ENCODE results near the gene GUCA2A. TPM values are rescaled to one million over a fixed set of nuclear protein-coding genes. Genes with fewer than 3 reads are reported as not detected.

Gene GUCA2A
- total and polyA plus RNA-seq, 2 of the 13 experiments (the other 11 are each of a cell fraction or from before 2014, with no cell fraction given) = not detected

DNA sequence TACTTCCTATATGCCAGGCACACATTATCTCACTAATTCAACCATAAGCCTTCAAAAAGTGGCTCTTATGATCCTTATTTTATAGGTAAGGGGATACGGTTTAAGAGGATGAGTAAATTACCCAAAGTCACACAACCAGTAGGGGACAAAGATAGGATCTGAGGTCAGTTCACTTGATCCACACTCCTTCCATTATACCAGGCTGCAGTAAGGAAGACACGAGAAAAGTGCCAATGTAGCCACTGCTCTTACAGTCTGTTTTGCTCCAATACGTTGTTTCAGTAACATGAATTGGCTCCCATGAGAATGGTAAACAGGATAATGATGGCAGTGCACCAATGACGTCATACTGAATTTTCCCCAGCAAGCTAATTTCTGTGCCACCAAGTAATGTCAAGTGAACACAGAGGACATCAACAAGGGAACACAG, 15.4 kb upstream of the GUCA2A start:
- in situ Hi-C loops (cut with HindIII; ENCODE audit: extremely low pct_ligation_motif_present, low pct_unique_long_range_greater_than_20kb) = no loop called here

GRCh38 chr1:42179275-42179674, 14.7 kb upstream of the GUCA2A start:
- in situ Hi-C loops (cut with HindIII; ENCODE audit: extremely low pct_ligation_motif_present, low pct_unique_long_range_greater_than_20kb) (no loop called here), intact Hi-C loops (cut with micrococcal nuclease; ENCODE audit: unreplicated experiment) (no loop called here)
- Histone ChIP-seq H3K4me3 (replicated peaks in 1 of 3; ENCODE audit: insufficient read depth in 1 of 3, low read depth in 2 of 3, low read length in 3 of 3) (no peak overlapping the region), H3K36me3 (replicated peaks in 1 of 2; ENCODE audit: control insufficient read depth in 1 of 2, insufficient read depth in 2 of 2, low read length in 2 of 2) (peaks cover 6 to 41% of the 10 kb centered on the region in 2 experiments; a peak in 3 of 5 replicates), H3K27me3 (ENCODE audit: control insufficient read depth in 1 of 2, insufficient read depth in 2 of 2, low read length in 2 of 2) (no peaks in the 10 kb centered on the region), H3K79me2 (ENCODE audit: insufficient read depth, low read length) (no peaks in the 10 kb centered on the region), H2AFZ (ENCODE audit: low read length) (no peak overlapping the region), H3K9me3 (ENCODE audit: low read length) (no peaks in the 10 kb centered on the region), H3K4me2 (ENCODE audit: low read depth, low read length) (no peak overlapping the region), H3K9ac (ENCODE audit: insufficient read depth, low read depth, low read length) (no peak overlapping the region), H3K27ac (ENCODE audit: extremely low read length, insufficient read depth, low read length) (no peak overlapping the region), H4K20me1 (ENCODE audit: insufficient read depth, low read length) (no peaks in the 10 kb centered on the region), H3K4me1 (ENCODE audit: insufficient read depth, low read length) (no peaks in the 10 kb centered on the region)
- no peak for FAIRE-seq
- CTCF ChIA-PET (ENCODE audit: low intra/inter-chr PET ratio, low total read pairs) = no interaction called here
- POLR2A ChIA-PET = no interaction called here
- ATAC-seq = no peak
- no peak for DNase-seq (ENCODE audit: low spot score)
- BruUV-seq (replicated peaks) = no TSS peak
- 90% methylated on average over 2 of the region's 2 CpGs for WGBS (ENCODE audit: low lambda C conversion rate)
- TF ChIP-seq, protein P1, sequence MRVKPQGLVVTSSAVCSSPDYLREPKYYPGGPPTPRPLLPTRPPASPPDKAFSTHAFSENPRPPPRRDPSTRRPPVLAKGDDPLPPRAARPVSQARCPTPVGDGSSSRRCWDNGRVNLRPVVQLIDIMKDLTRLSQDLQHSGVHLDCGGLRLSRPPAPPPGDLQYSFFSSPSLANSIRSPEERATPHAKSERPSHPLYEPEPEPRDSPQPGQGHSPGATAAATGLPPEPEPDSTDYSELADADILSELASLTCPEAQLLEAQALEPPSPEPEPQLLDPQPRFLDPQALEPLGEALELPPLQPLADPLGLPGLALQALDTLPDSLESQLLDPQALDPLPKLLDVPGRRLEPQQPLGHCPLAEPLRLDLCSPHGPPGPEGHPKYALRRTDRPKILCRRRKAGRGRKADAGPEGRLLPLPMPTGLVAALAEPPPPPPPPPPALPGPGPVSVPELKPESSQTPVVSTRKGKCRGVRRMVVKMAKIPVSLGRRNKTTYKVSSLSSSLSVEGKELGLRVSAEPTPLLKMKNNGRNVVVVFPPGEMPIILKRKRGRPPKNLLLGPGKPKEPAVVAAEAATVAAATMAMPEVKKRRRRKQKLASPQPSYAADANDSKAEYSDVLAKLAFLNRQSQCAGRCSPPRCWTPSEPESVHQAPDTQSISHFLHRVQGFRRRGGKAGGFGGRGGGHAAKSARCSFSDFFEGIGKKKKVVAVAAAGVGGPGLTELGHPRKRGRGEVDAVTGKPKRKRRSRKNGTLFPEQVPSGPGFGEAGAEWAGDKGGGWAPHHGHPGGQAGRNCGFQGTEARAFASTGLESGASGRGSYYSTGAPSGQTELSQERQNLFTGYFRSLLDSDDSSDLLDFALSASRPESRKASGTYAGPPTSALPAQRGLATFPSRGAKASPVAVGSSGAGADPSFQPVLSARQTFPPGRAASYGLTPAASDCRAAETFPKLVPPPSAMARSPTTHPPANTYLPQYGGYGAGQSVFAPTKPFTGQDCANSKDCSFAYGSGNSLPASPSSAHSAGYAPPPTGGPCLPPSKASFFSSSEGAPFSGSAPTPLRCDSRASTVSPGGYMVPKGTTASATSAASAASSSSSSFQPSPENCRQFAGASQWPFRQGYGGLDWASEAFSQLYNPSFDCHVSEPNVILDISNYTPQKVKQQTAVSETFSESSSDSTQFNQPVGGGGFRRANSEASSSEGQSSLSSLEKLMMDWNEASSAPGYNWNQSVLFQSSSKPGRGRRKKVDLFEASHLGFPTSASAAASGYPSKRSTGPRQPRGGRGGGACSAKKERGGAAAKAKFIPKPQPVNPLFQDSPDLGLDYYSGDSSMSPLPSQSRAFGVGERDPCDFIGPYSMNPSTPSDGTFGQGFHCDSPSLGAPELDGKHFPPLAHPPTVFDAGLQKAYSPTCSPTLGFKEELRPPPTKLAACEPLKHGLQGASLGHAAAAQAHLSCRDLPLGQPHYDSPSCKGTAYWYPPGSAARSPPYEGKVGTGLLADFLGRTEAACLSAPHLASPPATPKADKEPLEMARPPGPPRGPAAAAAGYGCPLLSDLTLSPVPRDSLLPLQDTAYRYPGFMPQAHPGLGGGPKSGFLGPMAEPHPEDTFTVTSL (CRISPR knock-in tag; IDR thresholded peaks at IDR 0.05; ENCODE audit: borderline replicate concordance) = no peak
- TF ChIP-seq NFKBIZ (CRISPR knock-in tag; IDR thresholded peaks at IDR 0.05) = no peak
- TF ChIP-seq MTA3 (CRISPR knock-in tag; IDR thresholded peaks at IDR 0.05) = no peak
- no peak for TF ChIP-seq GATAD2A (CRISPR knock-in tag; IDR thresholded peaks at IDR 0.05)
- no peak for TF ChIP-seq ZNF773 (CRISPR knock-in tag; IDR thresholded peaks at IDR 0.05; ENCODE audit: borderline replicate concordance)
- no peak for TF ChIP-seq PTBP1 (IDR thresholded peaks at IDR 0.05; ENCODE audit: low read depth, low read length, poor library complexity, severe bottlenecking)
- TF ChIP-seq, protein P2, sequence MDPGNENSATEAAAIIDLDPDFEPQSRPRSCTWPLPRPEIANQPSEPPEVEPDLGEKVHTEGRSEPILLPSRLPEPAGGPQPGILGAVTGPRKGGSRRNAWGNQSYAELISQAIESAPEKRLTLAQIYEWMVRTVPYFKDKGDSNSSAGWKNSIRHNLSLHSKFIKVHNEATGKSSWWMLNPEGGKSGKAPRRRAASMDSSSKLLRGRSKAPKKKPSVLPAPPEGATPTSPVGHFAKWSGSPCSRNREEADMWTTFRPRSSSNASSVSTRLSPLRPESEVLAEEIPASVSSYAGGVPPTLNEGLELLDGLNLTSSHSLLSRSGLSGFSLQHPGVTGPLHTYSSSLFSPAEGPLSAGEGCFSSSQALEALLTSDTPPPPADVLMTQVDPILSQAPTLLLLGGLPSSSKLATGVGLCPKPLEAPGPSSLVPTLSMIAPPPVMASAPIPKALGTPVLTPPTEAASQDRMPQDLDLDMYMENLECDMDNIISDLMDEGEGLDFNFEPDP (CRISPR knock-in tag; conservative IDR thresholded peaks at IDR 0.05) = no peak

More for the DNA sequence above, 15.4 kb upstream of the GUCA2A start:
- FAIRE-seq = no peak
- H3K36me3 ChIP-seq (replicated peaks in 1 of 2; ENCODE audit: control insufficient read depth in 1 of 2, insufficient read depth in 2 of 2, low read length in 2 of 2) = peaks cover 10 to 47% of the 10 kb centered on the region in 2 experiments; a peak in 3 of 5 replicates
- H3K9ac ChIP-seq (ENCODE audit: insufficient read depth, low read depth, low read length) = no peak overlapping the region
- no peaks in the 10 kb centered on the region for H3K9me3 ChIP-seq (ENCODE audit: low read length)
- ATAC-seq = no peak
- DNase-seq (ENCODE audit: low spot score) = no peak
- WGBS (ENCODE audit: low lambda C conversion rate) = 96% methylated on average over 4 of the region's 4 CpGs
- ChIA-PET CTCF (ENCODE audit: low intra/inter-chr PET ratio, low total read pairs) (no interaction called here), POLR2A (no interaction called here)
- no peaks in the 10 kb centered on the region for H3K27me3 ChIP-seq (ENCODE audit: control insufficient read depth in 1 of 2, insufficient read depth in 2 of 2, low read length in 2 of 2)
- no peak overlapping the region for H2AFZ ChIP-seq (ENCODE audit: low read length)
- no peak overlapping the region for H3K4me3 ChIP-seq (replicated peaks in 1 of 3; ENCODE audit: insufficient read depth in 1 of 3, low read depth in 2 of 3, low read length in 3 of 3)
- H3K4me2 ChIP-seq (ENCODE audit: low read depth, low read length) = no peak overlapping the region
- no peaks in the 10 kb centered on the region for H3K4me1 ChIP-seq (ENCODE audit: insufficient read depth, low read length)
- H4K20me1 ChIP-seq (ENCODE audit: insufficient read depth, low read length) = no peaks in the 10 kb centered on the region
- BruUV-seq (replicated peaks) = no TSS peak
- TF ChIP-seq ATF7 (IDR thresholded peaks at IDR 0.05) (0 out of 2 replicates have a peak, but pooled peaks have one; percentile 9), ATF7 (CRISPR knock-in tag; IDR thresholded peaks at IDR 0.05) (no peak)
- TF ChIP-seq, protein P3, sequence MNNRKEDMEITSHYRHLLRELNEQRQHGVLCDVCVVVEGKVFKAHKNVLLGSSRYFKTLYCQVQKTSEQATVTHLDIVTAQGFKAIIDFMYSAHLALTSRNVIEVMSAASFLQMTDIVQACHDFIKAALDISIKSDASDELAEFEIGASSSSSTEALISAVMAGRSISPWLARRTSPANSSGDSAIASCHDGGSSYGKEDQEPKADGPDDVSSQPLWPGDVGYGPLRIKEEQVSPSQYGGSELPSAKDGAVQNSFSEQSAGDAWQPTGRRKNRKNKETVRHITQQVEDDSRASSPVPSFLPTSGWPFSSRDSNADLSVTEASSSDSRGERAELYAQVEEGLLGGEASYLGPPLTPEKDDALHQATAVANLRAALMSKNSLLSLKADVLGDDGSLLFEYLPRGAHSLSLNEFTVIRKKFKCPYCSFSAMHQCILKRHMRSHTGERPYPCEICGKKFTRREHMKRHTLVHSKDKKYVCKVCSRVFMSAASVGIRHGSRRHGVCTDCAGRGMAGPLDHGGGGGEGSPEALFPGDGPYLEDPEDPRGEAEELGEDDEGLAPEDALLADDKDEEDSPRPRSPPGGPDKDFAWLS (CRISPR knock-in tag; IDR thresholded peaks at IDR 0.05; ENCODE audit: borderline replicate concordance) = no peak
- H3K79me2 ChIP-seq (ENCODE audit: insufficient read depth, low read length) = no peaks in the 10 kb centered on the region
- no peak overlapping the region for H3K27ac ChIP-seq (ENCODE audit: extremely low read length, insufficient read depth, low read length)
- intact Hi-C loops (cut with micrococcal nuclease; ENCODE audit: unreplicated experiment) = no loop called here

Measured in HepG2 (cell line).